Muscle of back (tissue), 13 donors: Measurements from ENCODE around the gene GRM1. TPM values are rescaled to one million over a fixed set of nuclear protein-coding genes. Genes with fewer than 3 reads are reported as not detected.

Source experiments
- DNase-seq, 3 donors: peaks; one replicate each; pipeline versions ENCODE4 v3.0.0 to v3.0.0-alpha.2; 2013
- long read RNA-seq, 9 donors: transcript quantifications; one replicate each; lab custom pipeline, GENCODE V29; 2026
- polyA plus RNA-seq, 10 donors: library from polyadenylated mRNA; unstranded; fragments of 120-200 nt; gene quantifications; one replicate each; pipeline ENCODE4 v1.2.1, GENCODE V29; 2013; ENCODE audit not compliant: insufficient read length in 10 of 10

GRM1 gene
- polyA plus RNA-seq: under 1 TPM; 0.05 to 0.15 (median 0.12) TPM
- long read RNA-seq, donor 1: 0 reads
- long read RNA-seq, donor 2: 0 reads
- long read RNA-seq, donor 3: 0 reads
- long read RNA-seq, donor 4: 0 reads
- long read RNA-seq, donor 5: 0 reads
- long read RNA-seq, donor 6: 0 reads
- long read RNA-seq, donor 7: 0 reads
- long read RNA-seq, donor 8: 0 reads
- long read RNA-seq, donor 9: 0 reads

DNA sequence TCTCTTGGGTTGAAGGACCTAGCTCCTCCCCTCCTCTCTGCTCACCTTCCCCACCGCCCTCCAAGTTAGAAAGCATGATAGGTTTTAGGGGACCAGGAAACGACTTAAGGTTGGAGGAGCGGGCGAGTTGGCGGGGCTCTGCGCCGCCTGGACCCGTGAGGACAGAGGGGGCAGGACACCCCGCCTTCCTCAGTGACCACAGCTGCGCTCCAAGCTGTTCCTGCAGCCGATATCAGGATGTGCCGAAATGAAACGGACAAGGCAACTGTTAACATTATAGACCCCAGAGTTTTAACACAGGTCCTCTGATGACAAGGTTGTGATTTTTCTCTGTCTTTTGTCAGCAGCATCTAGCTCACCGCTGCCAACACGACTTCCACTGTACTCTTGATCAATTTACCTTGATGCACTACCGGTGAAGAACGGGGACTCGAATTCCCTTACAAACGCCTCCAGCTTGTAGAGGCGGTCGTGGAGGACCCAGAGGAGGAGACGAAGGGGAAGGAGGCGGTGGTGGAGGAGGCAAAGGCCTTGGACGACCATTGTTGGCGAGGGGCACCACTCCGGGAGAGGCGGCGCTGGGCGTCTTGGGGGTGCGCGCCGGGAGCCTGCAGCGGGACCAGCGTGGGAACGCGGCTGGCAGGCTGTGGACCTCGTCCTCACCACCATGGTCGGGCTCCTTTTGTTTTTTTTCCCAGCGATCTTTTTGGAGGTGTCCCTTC, at the start of gene GRM1:
Gene GRM1, plus strand, starts transcription at position 212 of the 722 bp plus-strand sequence. Its CDS starts 456 bp downstream, at position 668.
- DNase-seq: no peak

DNA sequence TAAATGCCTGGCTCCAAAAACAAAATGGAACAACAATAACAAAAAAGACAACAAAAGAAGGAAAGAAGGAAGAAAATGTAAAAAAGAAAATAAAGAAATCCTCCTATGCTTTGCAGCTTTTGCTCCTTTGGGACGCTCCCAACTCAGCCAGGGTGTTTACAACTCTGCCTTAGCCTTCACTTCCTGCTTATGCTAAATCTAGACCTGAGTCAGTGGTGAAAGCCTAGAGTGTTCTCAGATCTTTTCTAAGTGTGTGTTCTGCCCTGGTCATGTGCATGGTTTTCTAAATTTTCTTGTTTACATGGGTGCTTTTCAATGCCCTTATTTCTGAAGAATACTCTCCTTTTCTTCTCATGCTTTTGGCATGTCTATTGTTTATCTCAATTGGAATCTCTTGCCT, 19.5 kb upstream of the GRM1 start:
- no peak for DNase-seq

DNA sequence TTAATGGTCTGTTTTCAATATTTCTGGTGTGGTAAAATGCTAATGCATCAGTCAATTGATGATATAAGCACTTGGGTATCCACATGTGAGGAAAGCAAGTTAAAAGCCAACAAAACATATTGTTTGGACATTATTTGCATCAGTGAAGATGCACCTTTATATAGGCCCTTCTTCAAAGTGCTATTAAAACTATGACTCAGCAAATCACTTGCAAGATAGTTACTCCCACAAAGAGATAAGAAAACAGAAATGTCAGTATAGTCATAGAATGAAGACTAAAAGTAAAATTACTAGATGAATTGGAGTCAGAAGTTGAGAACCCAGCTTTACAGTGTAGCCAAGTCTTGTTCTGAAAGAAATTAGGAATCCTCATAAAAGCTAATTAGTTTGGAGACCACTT, 14.6 kb upstream of the GRM1 start:
- no peak for DNase-seq

DNA sequence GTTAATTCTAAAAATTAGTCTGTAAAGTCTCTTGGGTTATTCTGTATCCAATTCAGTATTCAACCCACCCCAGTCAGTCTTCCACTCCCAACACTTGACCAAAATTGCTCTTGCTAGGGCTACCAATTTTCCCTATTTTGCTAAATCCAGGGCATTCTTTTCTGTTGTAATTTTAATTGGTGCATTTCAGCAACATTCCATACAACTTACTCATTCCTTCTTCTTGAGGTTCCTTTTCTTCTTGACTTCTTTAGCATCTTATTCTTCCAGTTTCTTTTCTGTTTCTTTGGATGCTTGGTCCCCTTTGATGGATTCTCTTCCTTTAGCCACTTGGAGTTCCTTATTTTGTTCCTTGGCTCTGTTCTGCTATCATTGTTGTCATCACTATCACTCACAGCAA, 11.2 kb upstream of the GRM1 start:
- DNase-seq: no peak

GRCh38 chr6:146026873-146027272, 2.0 kb upstream of the GRM1 start:
- DNase-seq: no peak

- DNase-seq: no peak
Observed at GRCh38 chr6:146027586-146028251, 1.1 kb upstream of the GRM1 start.

DNA sequence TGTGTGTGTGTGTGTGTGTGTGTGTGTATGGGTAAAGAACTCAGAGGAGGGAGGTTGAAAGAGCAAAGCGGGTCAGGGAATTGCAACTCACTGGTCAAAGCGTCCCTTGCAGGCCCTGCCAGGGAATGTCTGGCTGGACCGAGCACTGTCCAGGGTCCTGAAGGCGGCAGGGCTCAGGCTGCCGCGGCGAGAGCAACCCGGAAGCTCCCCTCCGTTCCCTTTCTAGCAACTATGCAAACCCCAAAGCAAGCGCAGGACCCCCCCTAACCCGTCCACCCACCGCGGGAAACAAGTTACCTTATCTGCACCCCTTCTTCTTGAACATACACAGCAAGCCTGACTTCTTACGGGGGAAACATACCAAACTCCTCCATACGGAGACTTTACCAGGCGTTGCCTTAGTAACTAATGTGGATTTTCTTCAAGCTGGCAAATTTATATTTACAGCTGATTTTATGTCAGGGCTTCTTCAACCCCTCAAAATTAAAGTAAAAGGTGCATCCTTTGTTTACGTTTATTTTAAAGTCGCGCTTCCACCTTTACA, 538 bp upstream of the GRM1 start:
- peak; percentile 30 to 86 (median 82) for DNase-seq

GRCh38 chr6:146029573-146030184, 817 bp downstream of the GRM1 start:
- DNase-seq: no peak

- DNase-seq: no peak
Observed at GRCh38 chr6:146032387-146032786, 3.5 kb downstream of the GRM1 start.

DNA sequence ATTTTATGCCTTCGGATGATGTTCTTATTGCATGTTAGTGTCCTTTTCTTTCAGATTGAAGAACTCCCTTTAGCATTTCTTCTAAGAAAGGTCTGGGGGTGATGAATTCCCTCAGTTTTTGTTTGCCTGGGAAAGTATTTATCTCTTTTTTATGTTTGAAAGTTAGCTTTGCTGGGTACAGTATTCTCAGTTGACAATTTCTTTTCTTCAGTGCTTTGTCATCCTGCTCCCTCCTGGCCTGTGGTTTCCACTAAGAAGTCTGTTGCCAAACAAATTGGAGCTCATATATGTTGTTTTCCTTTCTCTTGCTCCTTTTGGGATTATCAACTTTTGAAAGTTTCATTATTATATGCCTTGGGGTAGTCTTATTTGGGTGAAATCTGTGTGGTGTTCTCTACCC, 11.5 kb downstream of the GRM1 start:
- DNase-seq: no peak

- peak in 1 of 3 donors; percentile 4 for DNase-seq
Observed at GRCh38 chr6:146041282-146041681, 12.4 kb downstream of the GRM1 start.

- DNase-seq: peak; percentile 6 to 24 (median 11)
Observed at GRCh38 chr6:146047371-146047770, 18.5 kb downstream of the GRM1 start.

DNA sequence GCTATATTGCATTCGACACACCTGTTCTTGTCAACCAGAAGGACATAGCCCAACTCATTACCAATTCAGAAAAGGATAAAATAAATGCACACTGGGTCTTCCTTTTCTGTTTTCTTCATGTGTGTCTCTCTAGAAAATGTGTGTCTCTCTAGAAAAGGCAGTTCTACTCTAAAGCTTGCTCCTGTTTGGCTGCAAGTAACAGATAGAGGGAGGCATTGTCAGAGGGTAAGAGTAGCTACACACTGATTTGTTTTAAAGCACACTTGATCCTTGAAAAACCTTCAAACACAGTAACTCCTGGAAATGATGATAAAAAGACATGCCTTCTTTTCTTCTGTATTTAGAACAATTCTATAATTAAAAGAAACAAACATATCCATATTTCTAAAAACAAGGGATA, 21.3 kb downstream of the GRM1 start:
- no peak for DNase-seq

GRCh38 chr6:146056506-146056905, 27.6 kb downstream of the GRM1 start:
- no peak for DNase-seq

DNA sequence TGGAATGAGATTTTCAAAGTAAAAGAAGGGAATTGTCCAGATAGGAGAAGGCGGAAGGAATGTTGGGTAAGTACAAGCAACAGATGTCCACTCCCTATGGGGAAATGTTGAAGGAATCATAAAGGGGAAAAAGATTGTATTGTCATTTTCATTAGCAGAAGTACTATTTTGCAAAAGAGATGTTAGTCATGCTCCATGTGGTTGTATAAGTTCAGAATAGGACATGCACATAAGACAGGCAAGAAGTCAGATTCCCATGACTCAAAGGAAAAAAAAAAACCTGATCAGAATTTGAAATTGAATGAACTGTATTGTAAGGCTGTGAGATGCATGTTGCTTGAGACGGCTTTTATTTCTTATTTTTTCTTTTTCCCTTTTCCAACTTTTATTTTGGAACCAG, 36.8 kb downstream of the GRM1 start:
- no peak for DNase-seq

- DNase-seq: no peak
Observed at GRCh38 chr6:146066506-146066905, 37.6 kb downstream of the GRM1 start.

GRCh38 chr6:146071781-146072180, 42.9 kb downstream of the GRM1 start:
- DNase-seq: no peak

- DNase-seq: no peak
Observed at GRCh38 chr6:146077992-146078391, 49.1 kb downstream of the GRM1 start.

DNA sequence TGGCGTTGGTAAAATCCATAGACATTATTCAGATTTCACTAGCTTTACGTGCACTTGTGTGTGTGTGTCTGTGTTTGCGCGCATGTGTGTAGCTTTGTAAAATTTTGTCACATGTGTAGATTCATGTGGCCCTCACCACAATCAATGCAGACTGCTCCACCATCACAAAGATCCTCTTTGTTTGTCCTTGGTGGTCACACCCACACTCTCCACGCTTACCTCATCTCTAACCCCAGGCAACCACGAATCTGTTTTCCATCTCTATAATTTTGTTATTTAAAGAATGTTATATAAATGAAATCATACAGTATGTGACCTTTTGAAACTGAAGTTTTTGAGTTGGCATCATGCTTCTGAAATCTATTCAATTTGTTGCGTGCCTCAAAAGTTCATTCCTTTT, 58.5 kb downstream of the GRM1 start:
- DNase-seq: no peak

DNA sequence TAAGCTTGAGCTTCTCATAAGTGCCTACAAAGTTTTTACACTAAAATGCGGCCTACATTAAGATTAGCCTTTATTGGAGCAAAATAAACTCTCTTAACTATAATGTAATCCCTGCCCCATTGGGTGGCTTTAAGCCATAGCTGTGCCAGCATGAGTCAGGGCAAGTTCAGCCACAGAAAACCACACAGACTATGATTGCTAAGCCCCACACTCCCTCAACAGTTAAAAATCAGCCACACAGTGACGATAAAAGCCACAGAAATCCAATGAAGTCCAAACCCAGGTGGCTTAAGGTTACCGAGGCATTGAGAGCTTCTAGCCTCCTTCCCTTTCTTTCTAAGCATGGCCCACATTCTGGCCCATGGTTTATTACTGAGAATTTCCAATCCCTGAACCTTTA, 61.6 kb downstream of the GRM1 start:
- DNase-seq: no peak

DNA sequence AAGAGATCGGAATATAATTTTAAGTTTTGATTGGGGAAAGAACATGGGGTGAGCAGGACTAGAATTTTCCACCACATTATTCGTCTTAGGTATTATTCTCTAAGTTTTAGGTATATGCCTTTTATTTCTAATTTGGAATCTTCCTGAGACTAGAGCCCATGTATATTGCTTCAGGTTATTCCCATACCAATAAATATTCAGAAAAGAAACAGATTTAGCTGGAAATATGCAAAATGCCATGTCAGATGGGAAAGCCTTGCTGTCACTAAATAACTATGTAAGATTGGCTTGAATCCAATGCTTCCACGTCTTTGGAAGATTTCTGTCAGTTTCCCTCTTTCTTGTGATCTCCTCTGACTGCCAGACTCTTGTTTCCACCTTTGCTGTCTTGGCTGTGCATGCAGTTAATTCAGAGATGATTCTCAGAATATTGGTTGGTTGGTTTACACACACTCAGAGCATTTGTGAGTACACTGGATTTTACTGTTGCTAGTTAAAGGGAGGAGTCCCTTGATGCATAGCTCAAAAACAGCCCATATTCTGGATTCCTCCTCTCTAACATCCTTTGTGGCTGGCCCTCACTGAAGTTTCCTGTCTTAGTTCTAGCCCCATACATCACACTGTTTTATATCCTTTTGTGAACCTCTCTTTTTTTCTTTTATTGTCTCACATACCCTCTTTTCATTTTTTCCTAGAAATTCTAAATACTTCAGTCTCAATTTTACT, 64.3 kb downstream of the GRM1 start:
- no peak for DNase-seq

DNA sequence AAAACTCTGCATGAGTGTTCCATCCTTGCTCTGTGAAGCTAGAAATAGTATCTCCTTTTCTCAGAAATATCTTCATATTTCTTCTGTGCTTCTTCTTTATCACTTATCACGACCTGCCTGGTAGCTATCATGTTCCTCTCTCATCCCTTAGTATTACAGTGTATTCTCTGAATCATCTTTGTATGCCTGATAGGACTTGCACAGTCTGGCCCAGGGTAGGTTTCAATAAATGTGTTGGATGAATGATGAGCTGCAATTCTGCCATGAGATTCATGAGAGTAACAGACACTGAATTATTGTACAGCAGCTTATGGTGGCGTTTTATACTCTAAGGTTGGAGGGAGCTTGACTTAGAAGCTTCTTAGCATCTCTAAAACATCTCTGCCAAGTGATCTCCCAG, 66.6 kb downstream of the GRM1 start:
- no peak for DNase-seq
